Trophoblast cell (in vitro differentiated cells and primary cell): Measurements from ENCODE around the gene ADAMTS12.

Source experiments
- DNase-seq, 2 donors: peaks; one replicate each; pipeline ENCODE4 v3.0.0-alpha.2; 2016
- H2AFZ ChIP-seq: 2 replicates; pipeline ENCODE4 v1.6.1; 2013; ENCODE audit warnings: low read length, moderate library complexity, mild to moderate bottlenecking; ENCODE audit not compliant: insufficient read depth, poor library complexity
- H2AK5ac ChIP-seq: 2 replicates; pipeline ENCODE4 v1.6.1; 2013; ENCODE audit warnings: mild to moderate bottlenecking, low read length
- H2BK120ac ChIP-seq: 2 replicates; pipeline ENCODE4 v1.6.1; 2013; ENCODE audit warnings: low read length, mild to moderate bottlenecking, moderate library complexity; ENCODE audit not compliant: insufficient read depth, poor library complexity
- H2BK12ac ChIP-seq: 2 replicates; pipeline ENCODE4 v1.6.1; 2013; ENCODE audit warnings: mild to moderate bottlenecking, low read length, moderate library complexity
- H2BK5ac ChIP-seq: 2 replicates; pipeline ENCODE4 v1.6.1; 2013; ENCODE audit warnings: low read length, low read depth, moderate library complexity, mild to moderate bottlenecking; ENCODE audit not compliant: poor library complexity
- H3K14ac ChIP-seq: 2 replicates; pipeline ENCODE4 v1.6.1; 2013; ENCODE audit warnings: mild to moderate bottlenecking, low read length
- H3K18ac ChIP-seq: 2 replicates; pipeline ENCODE4 v1.6.1; 2013; ENCODE audit warnings: mild to moderate bottlenecking, low read length
- H3K23ac ChIP-seq: 2 replicates; pipeline ENCODE4 v1.6.1; 2013; ENCODE audit warnings: low read length
- H3K27ac ChIP-seq: 2 replicates; pipeline ENCODE4 v1.5.1; 2013; ENCODE audit warnings: low read depth, mild to moderate bottlenecking, inconsistent platforms, low read length, moderate library complexity
- H3K27me3 ChIP-seq: 2 replicates; pipeline ENCODE4 v1.6.1; 2013; ENCODE audit warnings: inconsistent platforms, mild to moderate bottlenecking, low read length, moderate library complexity; ENCODE audit not compliant: insufficient read depth
- H3K36me3 ChIP-seq, 2 experiments: 1 replicate in 1 of 2; 2 replicates in 1 of 2; pipeline ENCODE4 v1.6.1; 2013; ENCODE audit warnings: low read length in 2 of 2, mild to moderate bottlenecking in 2 of 2, moderate library complexity in 1 of 2; ENCODE audit not compliant: insufficient read depth in 2 of 2, control insufficient read depth in 1 of 2
- H3K4ac ChIP-seq: 2 replicates; pipeline ENCODE4 v1.6.1; 2013; ENCODE audit warnings: low read depth, mild to moderate bottlenecking, low read length, moderate library complexity
- H3K4me1 ChIP-seq, 2 experiments: 1 replicate in 1 of 2; 2 replicates in 1 of 2; pipeline ENCODE4 v1.6.1; 2013; ENCODE audit warnings: low read length in 2 of 2, mild to moderate bottlenecking in 2 of 2, moderate library complexity in 1 of 2; ENCODE audit not compliant: insufficient read depth in 2 of 2, control insufficient read depth in 1 of 2
- H3K4me2 ChIP-seq: 2 replicates; pipeline ENCODE4 v1.6.1; 2013; ENCODE audit warnings: inconsistent platforms, mild to moderate bottlenecking, low read length, moderate library complexity
- H3K4me3 ChIP-seq: 2 replicates; pipeline ENCODE4 v1.5.1; 2013; ENCODE audit warnings: mild to moderate bottlenecking, low read depth, low read length, inconsistent platforms
- H3K79me1 ChIP-seq: one replicate; pipeline ENCODE4 v1.6.1; 2013; ENCODE audit warnings: low read length
- H3K79me2 ChIP-seq: 2 replicates; pipeline ENCODE4 v1.6.1; 2013; ENCODE audit warnings: low read length, mild to moderate bottlenecking; ENCODE audit not compliant: control insufficient read depth, insufficient read depth, poor library complexity
- H3K9ac ChIP-seq: 2 replicates; pipeline ENCODE4 v1.6.1; 2013; ENCODE audit warnings: mild to moderate bottlenecking, low read length
- H3K9me3 ChIP-seq: 2 replicates; pipeline ENCODE4 v1.6.1; 2013; ENCODE audit warnings: low read depth, mild to moderate bottlenecking, control low read depth, inconsistent platforms, low read length; ENCODE audit not compliant: insufficient read depth
- H4K12ac ChIP-seq: 2 replicates; pipeline ENCODE4 v1.6.1; 2013; ENCODE audit warnings: low read depth, mild to moderate bottlenecking, low read length, moderate library complexity
- H4K8ac ChIP-seq: 2 replicates; pipeline ENCODE4 v1.6.1; 2013; ENCODE audit warnings: low read depth, mild to moderate bottlenecking, low read length, moderate library complexity
- H4K91ac ChIP-seq: one replicate; pipeline ENCODE4 v1.6.1; 2013; ENCODE audit warnings: low read depth, mild to moderate bottlenecking, low read length, moderate library complexity
- WGBS: extraction: QIAGEN DNeasy Blood & Tissue Kit; methylation state at CpG from one replicate; pipeline ENCODE4 v1.1.7; 2013; ENCODE audit warnings: missing lambda C conversion rate; ENCODE audit not compliant: insufficient read length, insufficient coverage; ENCODE audit errors: extremely low coverage; 5-methylcytosine and 5-hydroxymethylcytosine counted together

Gene ADAMTS12

GRCh38 chr5:33477816-33478215 is 414.0 kb downstream of the ADAMTS12 start:
- Histone ChIP-seq H3K4me1 (no peaks in the 10 kb centered on the region), H4K8ac (no peak overlapping the region), H3K9ac (no peak overlapping the region), H2AFZ (no peak overlapping the region), H3K79me1 (no peaks in the 10 kb centered on the region), H3K27me3 (no peaks in the 10 kb centered on the region), H2BK5ac (no peak overlapping the region), H3K4me2 (no peak overlapping the region), H3K36me3 (peaks cover 7 to 22% of the 10 kb centered on the region in 2 experiments), H3K14ac (no peak overlapping the region), H3K18ac (no peak overlapping the region), H3K23ac (no peak overlapping the region), H4K12ac (no peak overlapping the region), H4K91ac (no peak overlapping the region), H3K27ac (no peak overlapping the region), H2AK5ac (no peak overlapping the region), H3K4me3 (no peak overlapping the region), H3K4ac (no peak overlapping the region), H2BK12ac (no peak overlapping the region), H3K9me3 (no peaks in the 10 kb centered on the region), H2BK120ac (no peak overlapping the region), H3K79me2 (no peaks in the 10 kb centered on the region)
- WGBS, result no CpG with 5 or more reads among the region's 2 CpGs
- no peak for DNase-seq

- no peak overlapping the region for H3K9ac ChIP-seq
- DNase-seq, result no peak
- H3K18ac ChIP-seq, result no peak overlapping the region
- no peaks in the 10 kb centered on the region for H3K9me3 ChIP-seq
- no peak overlapping the region for H2BK12ac ChIP-seq
- H3K36me3 ChIP-seq, result peaks cover 8 to 24% of the 10 kb centered on the region in 2 experiments
- no peaks in the 10 kb centered on the region for H3K4me1 ChIP-seq
- no peak overlapping the region for H2BK120ac ChIP-seq
- H4K91ac ChIP-seq, result no peak overlapping the region
- H3K79me1 ChIP-seq, result no peaks in the 10 kb centered on the region
- H3K27me3 ChIP-seq, result no peaks in the 10 kb centered on the region
- H3K23ac ChIP-seq, result no peak overlapping the region
- H2BK5ac ChIP-seq, result no peak overlapping the region
- no peak overlapping the region for H2AFZ ChIP-seq
- no peak overlapping the region for H3K4ac ChIP-seq
- H3K27ac ChIP-seq, result no peak overlapping the region
- no CpG with 5 or more reads among the region's 3 CpGs for WGBS
- H3K79me2 ChIP-seq, result no peaks in the 10 kb centered on the region
- H3K4me2 ChIP-seq, result no peak overlapping the region
- no peak overlapping the region for H4K12ac ChIP-seq
- no peak overlapping the region for H4K8ac ChIP-seq
- H2AK5ac ChIP-seq, result no peak overlapping the region
- no peak overlapping the region for H3K14ac ChIP-seq
- H3K4me3 ChIP-seq, result no peak overlapping the region
Measured at GRCh38 chr5:33476992-33477391, 414.8 kb downstream of the ADAMTS12 start.

- Histone ChIP-seq H3K9ac (no peak overlapping the region), H3K23ac (no peak overlapping the region), H3K27ac (no peak overlapping the region), H3K9me3 (no peaks in the 10 kb centered on the region), H4K91ac (no peak overlapping the region), H3K79me1 (no peaks in the 10 kb centered on the region), H2BK5ac (no peak overlapping the region), H3K36me3 (peaks cover 17 to 33% of the 10 kb centered on the region in 2 experiments), H4K8ac (no peak overlapping the region), H3K79me2 (no peaks in the 10 kb centered on the region), H3K4ac (no peak overlapping the region), H3K14ac (no peak overlapping the region), H3K4me2 (no peak overlapping the region), H2AK5ac (no peak overlapping the region), H3K4me3 (no peak overlapping the region), H3K4me1 (no peaks in the 10 kb centered on the region), H3K27me3 (no peaks in the 10 kb centered on the region), H2AFZ (no peak overlapping the region), H2BK120ac (no peak overlapping the region), H4K12ac (no peak overlapping the region), H3K18ac (no peak overlapping the region), H2BK12ac (no peak overlapping the region)
- no peak for DNase-seq
- WGBS, result no CpG with 5 or more reads among the region's 5 CpGs
Measured at GRCh38 chr5:33475706-33476105, 416.1 kb downstream of the ADAMTS12 start.

- Histone ChIP-seq H3K9ac (no peak overlapping the region), H3K18ac (no peak overlapping the region), H4K8ac (no peak overlapping the region), H3K23ac (no peak overlapping the region), H3K14ac (no peak overlapping the region), H4K12ac (no peak overlapping the region), H3K9me3 (no peaks in the 10 kb centered on the region), H3K4me1 (no peaks in the 10 kb centered on the region), H3K36me3 (peaks cover 18 to 38% of the 10 kb centered on the region in 2 experiments), H3K4ac (no peak overlapping the region), H3K4me3 (no peak overlapping the region), H2AFZ (no peak overlapping the region), H4K91ac (no peak overlapping the region), H3K79me1 (no peaks in the 10 kb centered on the region), H2BK5ac (no peak overlapping the region), H3K79me2 (no peaks in the 10 kb centered on the region), H2BK12ac (no peak overlapping the region), H3K27me3 (no peaks in the 10 kb centered on the region), H3K4me2 (no peak overlapping the region), H2AK5ac (no peak overlapping the region), H3K27ac (no peak overlapping the region), H2BK120ac (no peak overlapping the region)
- no CpG with 5 or more reads among the region's 3 CpGs for WGBS
- no peak for DNase-seq
Measured at GRCh38 chr5:33474931-33475499, 416.8 kb downstream of the ADAMTS12 start.
